ENCODE data around the gene EML5. TPM values are rescaled to one million over a fixed set of nuclear protein-coding genes. Genes with fewer than 3 reads are reported as not detected.

Gene EML5
- total and polyA plus RNA-seq, 12 donors: 0.04 to 0.44 (median 0.19) TPM

DNA sequence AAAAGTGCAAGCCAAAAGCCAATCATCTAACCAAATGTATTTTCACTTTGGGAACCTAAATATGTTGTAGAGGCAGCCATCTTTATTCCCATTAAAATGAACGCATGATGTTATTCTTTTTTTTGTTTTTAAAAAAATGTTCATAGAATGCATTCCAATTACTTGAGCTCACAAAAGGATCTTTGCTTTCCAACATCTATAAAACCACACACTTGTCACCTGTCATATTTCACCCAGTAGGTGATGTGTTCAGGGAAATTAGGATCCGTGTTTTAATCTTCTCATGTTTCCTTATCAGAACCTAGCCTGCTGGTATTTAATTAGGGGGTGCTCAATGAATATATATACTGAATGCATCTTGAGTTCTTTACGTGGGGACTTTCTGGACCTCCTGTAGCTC is 45.3 kb upstream of the EML5 start:
- Histone ChIP-seq H3K27me3 (no peaks in the 10 kb centered on the region), H3K4me3 (no peak overlapping the region), H3K9me3 (no peaks in the 10 kb centered on the region), H3K27ac (no peak overlapping the region), H3K4me1 (peaks cover 0 to 29% (median 20%) of the 10 kb centered on the region in 9 donors), H3K36me3 (peaks cover 0 to 12% (median 0%) of the 10 kb centered on the region in 9 donors)
- no peak for DNase-seq
- intact Hi-C loops (cut with DNase I): no loop called here
- 88 to 90% methylated on average over 3 of the region's 3 CpGs for WGBS, 2 donors
- ATAC-seq: no peak
- TF ChIP-seq, protein P1, sequence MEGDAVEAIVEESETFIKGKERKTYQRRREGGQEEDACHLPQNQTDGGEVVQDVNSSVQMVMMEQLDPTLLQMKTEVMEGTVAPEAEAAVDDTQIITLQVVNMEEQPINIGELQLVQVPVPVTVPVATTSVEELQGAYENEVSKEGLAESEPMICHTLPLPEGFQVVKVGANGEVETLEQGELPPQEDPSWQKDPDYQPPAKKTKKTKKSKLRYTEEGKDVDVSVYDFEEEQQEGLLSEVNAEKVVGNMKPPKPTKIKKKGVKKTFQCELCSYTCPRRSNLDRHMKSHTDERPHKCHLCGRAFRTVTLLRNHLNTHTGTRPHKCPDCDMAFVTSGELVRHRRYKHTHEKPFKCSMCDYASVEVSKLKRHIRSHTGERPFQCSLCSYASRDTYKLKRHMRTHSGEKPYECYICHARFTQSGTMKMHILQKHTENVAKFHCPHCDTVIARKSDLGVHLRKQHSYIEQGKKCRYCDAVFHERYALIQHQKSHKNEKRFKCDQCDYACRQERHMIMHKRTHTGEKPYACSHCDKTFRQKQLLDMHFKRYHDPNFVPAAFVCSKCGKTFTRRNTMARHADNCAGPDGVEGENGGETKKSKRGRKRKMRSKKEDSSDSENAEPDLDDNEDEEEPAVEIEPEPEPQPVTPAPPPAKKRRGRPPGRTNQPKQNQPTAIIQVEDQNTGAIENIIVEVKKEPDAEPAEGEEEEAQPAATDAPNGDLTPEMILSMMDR (IDR thresholded peaks at IDR 0.05): no peak

DNA sequence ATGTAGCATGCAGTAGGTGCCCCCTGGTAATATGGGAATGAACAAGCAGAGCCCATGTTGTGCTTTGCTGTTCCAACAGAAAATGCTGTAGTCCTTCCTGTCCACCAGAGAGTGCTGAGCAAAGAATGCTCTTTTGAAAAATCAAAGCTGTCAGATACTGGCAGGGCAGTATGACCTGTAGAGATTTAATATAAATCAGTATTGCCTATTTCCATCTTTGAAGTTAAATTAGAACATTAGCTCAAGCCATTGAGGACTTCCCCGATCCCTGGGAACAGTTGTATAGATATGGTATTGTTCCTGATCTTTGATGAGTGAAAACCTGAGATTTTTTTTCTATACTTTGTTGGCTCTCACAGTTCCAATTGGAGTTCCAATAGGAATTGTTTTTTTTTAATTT is 44.7 kb upstream of the EML5 start:
- Histone ChIP-seq H3K4me3 (no peak overlapping the region), H3K36me3 (peaks cover 0 to 12% (median 0%) of the 10 kb centered on the region in 9 donors), H3K27me3 (no peaks in the 10 kb centered on the region), H3K9me3 (no peaks in the 10 kb centered on the region), H3K27ac (no peak overlapping the region), H3K4me1 (peaks cover 0 to 28% (median 20%) of the 10 kb centered on the region in 9 donors)
- 97 to 100% methylated on average over 1 of the region's 1 CpG for WGBS, 2 donors
- intact Hi-C loops (cut with DNase I): no loop called here
- DNase-seq: no peak
- TF ChIP-seq, protein P1 (IDR thresholded peaks at IDR 0.05): no peak
- ATAC-seq: no peak

DNA sequence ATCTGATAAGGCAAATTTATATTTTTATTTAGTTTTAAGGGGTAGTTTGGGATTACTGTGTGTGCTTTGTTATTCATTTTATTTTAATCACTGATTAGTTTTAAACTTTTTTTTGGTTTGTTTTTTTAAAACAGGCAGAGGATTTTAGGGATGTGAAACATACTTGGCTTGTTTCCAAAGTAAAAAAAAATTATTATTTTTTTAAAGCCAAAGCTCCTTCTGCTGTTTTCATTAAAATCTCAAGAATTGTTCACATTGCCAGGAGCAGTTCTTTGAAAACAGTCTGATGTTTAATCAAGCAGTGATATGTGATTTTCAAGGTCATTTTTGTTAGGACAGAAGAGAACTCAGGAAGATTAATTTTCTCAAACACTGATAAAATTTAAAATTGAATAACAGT is 42.9 kb upstream of the EML5 start:
- Histone ChIP-seq H3K27me3 (no peaks in the 10 kb centered on the region), H3K4me3 (no peak overlapping the region), H3K27ac (peak overlapping the region in 4 of 10 donors; percentile 6 to 46 (median 24)), H3K4me1 (peaks cover 0 to 26% (median 18%) of the 10 kb centered on the region in 9 donors), H3K9me3 (no peaks in the 10 kb centered on the region), H3K36me3 (peaks cover 0 to 2% (median 0%) of the 10 kb centered on the region in 9 donors)
- ATAC-seq: no peak
- TF ChIP-seq, protein P1 (IDR thresholded peaks at IDR 0.05): no peak
- DNase-seq: no peak
- intact Hi-C loops (cut with DNase I): no loop called here

DNA sequence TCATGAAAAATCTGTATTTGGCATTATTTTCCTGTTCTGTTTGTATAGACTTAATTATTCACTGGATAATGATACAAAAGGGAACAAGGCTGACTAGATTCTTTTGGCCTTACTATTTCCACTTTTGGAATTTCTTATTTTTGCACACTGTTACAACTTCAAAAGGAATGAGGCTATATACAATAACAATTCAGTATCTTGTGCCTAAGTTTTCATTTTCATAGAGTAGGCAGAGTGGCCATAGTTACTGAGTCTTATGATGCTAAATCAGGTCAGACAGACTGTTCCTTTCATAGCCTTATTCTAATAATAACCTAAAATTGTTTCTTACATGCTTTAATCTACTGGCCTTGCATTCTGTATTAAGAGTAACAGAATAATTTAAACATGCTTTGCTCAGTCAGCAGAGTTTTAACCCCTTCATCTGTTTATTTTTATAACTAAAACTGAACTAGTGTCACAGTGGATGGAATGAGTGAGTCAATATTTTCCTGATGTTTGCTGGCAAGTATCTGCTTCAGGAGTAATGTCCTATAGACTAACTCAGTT is 42.2 kb upstream of the EML5 start:
- Histone ChIP-seq H3K27me3 (no peaks in the 10 kb centered on the region), H3K4me3 (no peak overlapping the region), H3K27ac (peak overlapping the region in 6 of 10 donors; percentile 5 to 49 (median 24)), H3K36me3 (no peaks in the 10 kb centered on the region), H3K4me1 (peaks cover 0 to 26% (median 20%) of the 10 kb centered on the region in 9 donors), H3K9me3 (no peaks in the 10 kb centered on the region)
- intact Hi-C loops (cut with DNase I): no loop called here
- TF ChIP-seq, protein P1 (IDR thresholded peaks at IDR 0.05): no peak
- ATAC-seq (peak in 3 of 8 donors; percentile 41 to 74 (median 53)), DNase-seq (no peak)
